ENCODE measurements around the gene PHYH. TPM values are rescaled to one million over a fixed set of nuclear protein-coding genes. Genes with fewer than 3 reads are reported as not detected.

PHYH gene
- total and polyA plus RNA-seq, 4 donors: 45.4 to 139 (median 86.8) TPM

DNA sequence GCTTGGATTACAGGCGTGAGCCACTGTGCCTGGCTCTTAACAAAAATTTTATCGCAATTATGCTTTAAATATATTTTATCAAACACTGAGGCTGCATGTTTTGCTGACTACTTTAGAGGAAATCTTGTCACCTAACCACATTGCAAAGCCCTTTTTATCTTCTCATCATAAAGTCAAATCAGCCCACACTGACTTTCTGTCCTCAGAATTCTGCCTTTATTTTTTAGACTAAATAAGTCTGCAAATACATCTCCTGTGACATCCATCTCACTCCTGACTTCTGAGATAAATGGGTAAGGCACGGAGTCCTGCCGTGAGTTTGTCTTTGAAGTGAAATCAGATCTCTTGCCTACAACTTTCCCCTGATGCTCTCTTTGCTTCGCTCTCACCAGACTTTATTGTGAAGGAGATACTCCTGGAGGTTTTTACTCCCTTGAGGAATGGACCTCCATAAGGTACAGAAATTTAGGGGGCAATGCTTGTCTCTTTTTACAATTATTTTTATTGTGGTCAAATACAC is 42.2 kb downstream of the PHYH start:
- H3K4me3 ChIP-seq (ENCODE audit: low read depth in 1 of 3, low read length in 3 of 3): no peak overlapping the region
- WGBS: 87% methylated on average over 5 of the region's 5 CpGs
- no peaks in the 10 kb centered on the region for H3K4me1 ChIP-seq (ENCODE audit: control insufficient read depth in 4 of 4, insufficient read depth in 4 of 4, low read length in 3 of 4)
- H3K9me3 ChIP-seq (ENCODE audit: control insufficient read depth in 4 of 4, low read length in 3 of 4): no peaks in the 10 kb centered on the region
- no peak overlapping the region for H3K27ac ChIP-seq (ENCODE audit: low read depth in 1 of 2, low read length in 2 of 2)
- H3K36me3 ChIP-seq (ENCODE audit: control insufficient read depth in 4 of 4, insufficient read depth in 3 of 4, low read depth in 1 of 4, low read length in 3 of 4): no peaks in the 10 kb centered on the region
- TF ChIP-seq HNF4A (conservative IDR thresholded peaks at IDR 0.05): no peak
- no peak for TF ChIP-seq EGR1 (IDR thresholded peaks at IDR 0.05; ENCODE audit: low read depth in 2 of 2)
- TF ChIP-seq, protein P1, sequence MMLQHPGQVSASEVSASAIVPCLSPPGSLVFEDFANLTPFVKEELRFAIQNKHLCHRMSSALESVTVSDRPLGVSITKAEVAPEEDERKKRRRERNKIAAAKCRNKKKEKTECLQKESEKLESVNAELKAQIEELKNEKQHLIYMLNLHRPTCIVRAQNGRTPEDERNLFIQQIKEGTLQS (IDR thresholded peaks at IDR 0.05): no peak
- no peak for TF ChIP-seq SP1 (IDR thresholded peaks at IDR 0.05)
- TF ChIP-seq YY1 (IDR thresholded peaks at IDR 0.05): no peak
- no peak overlapping the region for H3K9ac ChIP-seq (ENCODE audit: low read depth in 1 of 2, low read length in 2 of 2)
- no peaks in the 10 kb centered on the region for H3K27me3 ChIP-seq (ENCODE audit: control insufficient read depth in 4 of 4, insufficient read depth in 4 of 4, low read length in 3 of 4)
- no peak for DNase-seq (ENCODE audit: low spot score)

- no peak overlapping the region for H3K27ac ChIP-seq (ENCODE audit: low read depth in 1 of 2, low read length in 2 of 2)
Observed at GRCh38 chr10:13256627-13257026, 43.2 kb downstream of the PHYH start.

GRCh38 chr10:13253726-13254125 is 46.1 kb downstream of the PHYH start:
- 93% methylated on average over 4 of the region's 4 CpGs for WGBS
- H3K4me1 ChIP-seq (ENCODE audit: control insufficient read depth in 4 of 4, insufficient read depth in 4 of 4, low read length in 3 of 4): no peaks in the 10 kb centered on the region
- TF ChIP-seq, protein P2, sequence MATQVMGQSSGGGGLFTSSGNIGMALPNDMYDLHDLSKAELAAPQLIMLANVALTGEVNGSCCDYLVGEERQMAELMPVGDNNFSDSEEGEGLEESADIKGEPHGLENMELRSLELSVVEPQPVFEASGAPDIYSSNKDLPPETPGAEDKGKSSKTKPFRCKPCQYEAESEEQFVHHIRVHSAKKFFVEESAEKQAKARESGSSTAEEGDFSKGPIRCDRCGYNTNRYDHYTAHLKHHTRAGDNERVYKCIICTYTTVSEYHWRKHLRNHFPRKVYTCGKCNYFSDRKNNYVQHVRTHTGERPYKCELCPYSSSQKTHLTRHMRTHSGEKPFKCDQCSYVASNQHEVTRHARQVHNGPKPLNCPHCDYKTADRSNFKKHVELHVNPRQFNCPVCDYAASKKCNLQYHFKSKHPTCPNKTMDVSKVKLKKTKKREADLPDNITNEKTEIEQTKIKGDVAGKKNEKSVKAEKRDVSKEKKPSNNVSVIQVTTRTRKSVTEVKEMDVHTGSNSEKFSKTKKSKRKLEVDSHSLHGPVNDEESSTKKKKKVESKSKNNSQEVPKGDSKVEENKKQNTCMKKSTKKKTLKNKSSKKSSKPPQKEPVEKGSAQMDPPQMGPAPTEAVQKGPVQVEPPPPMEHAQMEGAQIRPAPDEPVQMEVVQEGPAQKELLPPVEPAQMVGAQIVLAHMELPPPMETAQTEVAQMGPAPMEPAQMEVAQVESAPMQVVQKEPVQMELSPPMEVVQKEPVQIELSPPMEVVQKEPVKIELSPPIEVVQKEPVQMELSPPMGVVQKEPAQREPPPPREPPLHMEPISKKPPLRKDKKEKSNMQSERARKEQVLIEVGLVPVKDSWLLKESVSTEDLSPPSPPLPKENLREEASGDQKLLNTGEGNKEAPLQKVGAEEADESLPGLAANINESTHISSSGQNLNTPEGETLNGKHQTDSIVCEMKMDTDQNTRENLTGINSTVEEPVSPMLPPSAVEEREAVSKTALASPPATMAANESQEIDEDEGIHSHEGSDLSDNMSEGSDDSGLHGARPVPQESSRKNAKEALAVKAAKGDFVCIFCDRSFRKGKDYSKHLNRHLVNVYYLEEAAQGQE (IDR thresholded peaks at IDR 0.05): no peak
- TF ChIP-seq HNF4G (IDR thresholded peaks at IDR 0.05) (no peak), GABPA (IDR thresholded peaks at IDR 0.05 in 1 of 2, conservative IDR thresholded peaks at IDR 0.05 in 1 of 2) (no peak), JUND (IDR thresholded peaks at IDR 0.05) (no peak), YY1 (IDR thresholded peaks at IDR 0.05) (no peak), HNF4A (conservative IDR thresholded peaks at IDR 0.05) (no peak), FOXA1 (IDR thresholded peaks at IDR 0.05) (no peak)
- TF ChIP-seq, protein P3, sequence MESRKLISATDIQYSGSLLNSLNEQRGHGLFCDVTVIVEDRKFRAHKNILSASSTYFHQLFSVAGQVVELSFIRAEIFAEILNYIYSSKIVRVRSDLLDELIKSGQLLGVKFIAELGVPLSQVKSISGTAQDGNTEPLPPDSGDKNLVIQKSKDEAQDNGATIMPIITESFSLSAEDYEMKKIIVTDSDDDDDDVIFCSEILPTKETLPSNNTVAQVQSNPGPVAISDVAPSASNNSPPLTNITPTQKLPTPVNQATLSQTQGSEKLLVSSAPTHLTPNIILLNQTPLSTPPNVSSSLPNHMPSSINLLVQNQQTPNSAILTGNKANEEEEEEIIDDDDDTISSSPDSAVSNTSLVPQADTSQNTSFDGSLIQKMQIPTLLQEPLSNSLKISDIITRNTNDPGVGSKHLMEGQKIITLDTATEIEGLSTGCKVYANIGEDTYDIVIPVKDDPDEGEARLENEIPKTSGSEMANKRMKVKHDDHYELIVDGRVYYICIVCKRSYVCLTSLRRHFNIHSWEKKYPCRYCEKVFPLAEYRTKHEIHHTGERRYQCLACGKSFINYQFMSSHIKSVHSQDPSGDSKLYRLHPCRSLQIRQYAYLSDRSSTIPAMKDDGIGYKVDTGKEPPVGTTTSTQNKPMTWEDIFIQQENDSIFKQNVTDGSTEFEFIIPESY (IDR thresholded peaks at IDR 0.05): no peak
- TF ChIP-seq, protein P4, sequence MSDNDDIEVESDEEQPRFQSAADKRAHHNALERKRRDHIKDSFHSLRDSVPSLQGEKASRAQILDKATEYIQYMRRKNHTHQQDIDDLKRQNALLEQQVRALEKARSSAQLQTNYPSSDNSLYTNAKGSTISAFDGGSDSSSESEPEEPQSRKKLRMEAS (IDR thresholded peaks at IDR 0.05): no peak
- TF ChIP-seq, protein P1 (IDR thresholded peaks at IDR 0.05): no peak

More at GRCh38 chr10:13256627-13257026, 43.2 kb downstream of the PHYH start:
- Histone ChIP-seq H3K27me3 (ENCODE audit: control insufficient read depth in 4 of 4, insufficient read depth in 4 of 4, low read length in 3 of 4) (no peaks in the 10 kb centered on the region), H3K4me1 (ENCODE audit: control insufficient read depth in 4 of 4, insufficient read depth in 4 of 4, low read length in 3 of 4) (no peaks in the 10 kb centered on the region), H3K9me3 (ENCODE audit: control insufficient read depth in 4 of 4, low read length in 3 of 4) (no peaks in the 10 kb centered on the region), H3K9ac (ENCODE audit: low read depth in 1 of 2, low read length in 2 of 2) (no peak overlapping the region), H3K36me3 (ENCODE audit: control insufficient read depth in 4 of 4, insufficient read depth in 3 of 4, low read depth in 1 of 4, low read length in 3 of 4) (no peaks in the 10 kb centered on the region), H3K4me3 (ENCODE audit: low read depth in 1 of 3, low read length in 3 of 3) (no peak overlapping the region)
- 87% methylated on average over 2 of the region's 2 CpGs for WGBS
- no peak for DNase-seq (ENCODE audit: low spot score)
- TF ChIP-seq, protein P1 (IDR thresholded peaks at IDR 0.05): no peak
- TF ChIP-seq FOXA1 (IDR thresholded peaks at IDR 0.05): no peak
- TF ChIP-seq, protein P2 (IDR thresholded peaks at IDR 0.05): no peak

More at GRCh38 chr10:13253726-13254125, 46.1 kb downstream of the PHYH start:
- H3K9me3 ChIP-seq (ENCODE audit: control insufficient read depth in 4 of 4, low read length in 3 of 4): no peaks in the 10 kb centered on the region
- no peak overlapping the region for H3K27ac ChIP-seq (ENCODE audit: low read depth in 1 of 2, low read length in 2 of 2)
- H3K27me3 ChIP-seq (ENCODE audit: control insufficient read depth in 4 of 4, insufficient read depth in 4 of 4, low read length in 3 of 4): no peaks in the 10 kb centered on the region
- no peaks in the 10 kb centered on the region for H3K36me3 ChIP-seq (ENCODE audit: control insufficient read depth in 4 of 4, insufficient read depth in 3 of 4, low read depth in 1 of 4, low read length in 3 of 4)
- no peak for DNase-seq (ENCODE audit: low spot score)
- no peak overlapping the region for H3K9ac ChIP-seq (ENCODE audit: low read depth in 1 of 2, low read length in 2 of 2)
- H3K4me3 ChIP-seq (ENCODE audit: low read depth in 1 of 3, low read length in 3 of 3): no peak overlapping the region

Measured in liver (tissue), 9 donors.